NB4 (cell line): ENCODE data around the gene TNFSF8.

ENCODE experiments used
- CTCF ChIP-seq: IDR thresholded peaks from one replicate; pipeline ENCODE4 v1.5.1; 2012; ENCODE audit warnings: low read depth, low read length
- MAX ChIP-seq: IDR thresholded peaks from 2 replicates; pipeline ENCODE4 v1.6.1; 2011; ENCODE audit warnings: low read depth, low read length
- MYC ChIP-seq: IDR thresholded peaks from 2 replicates; pipeline ENCODE4 v1.6.1; 2011; ENCODE audit warnings: low read depth, low read length
- POLR2A ChIP-seq: IDR thresholded peaks from 2 replicates; pipeline ENCODE4 v1.6.1; 2011; ENCODE audit warnings: mild to moderate bottlenecking; ENCODE audit not compliant: insufficient read length; ENCODE audit errors: extremely low read depth

GRCh38 chr9:114860187-114860586 is 70.2 kb downstream of the TNFSF8 start:
- no peak for TF ChIP-seq CTCF
- no peak for TF ChIP-seq POLR2A
- TF ChIP-seq MYC, result no peak
- TF ChIP-seq MAX, result no peak
